GM20000 (cell line): ENCODE data around the gene SFMBT2.
A peak's percentile ranks its signal among the peaks of the same experiment; 100 is the strongest.

ENCODE experiments used
- DNase-seq: peaks from one replicate; pipeline ENCODE4 v3.0.0; 2012; ENCODE audit warnings: low spot score
- TF ChIP-seq, protein P1 (sequence below): IDR thresholded peaks from 2 replicates; pipeline ENCODE4 v1.5.1; 2012; ENCODE audit warnings: mild to moderate bottlenecking, control low read depth; ENCODE audit errors: extremely low read depth, missing control alignments

Gene SFMBT2

DNA sequence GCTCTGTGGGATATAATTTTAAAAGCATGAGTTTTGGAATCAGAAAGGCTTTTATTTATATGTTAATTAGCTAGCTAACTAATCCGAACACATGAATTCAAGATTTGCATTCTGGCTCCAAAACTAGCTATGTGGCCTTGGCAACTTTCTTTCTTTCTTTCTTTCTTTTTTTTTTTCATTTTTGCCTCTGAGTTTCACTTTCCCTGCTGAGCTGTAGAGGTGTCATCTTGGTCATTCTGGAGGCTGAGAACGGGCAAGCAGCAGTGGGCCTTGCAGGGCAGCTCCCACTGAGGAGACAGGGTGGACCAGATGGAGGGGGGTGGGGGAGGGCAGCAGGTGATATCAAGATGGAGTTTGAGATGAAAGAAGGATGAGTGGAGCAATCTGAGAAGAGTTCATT lies 24.8 kb upstream of the SFMBT2 start:
- TF ChIP-seq, protein P1, sequence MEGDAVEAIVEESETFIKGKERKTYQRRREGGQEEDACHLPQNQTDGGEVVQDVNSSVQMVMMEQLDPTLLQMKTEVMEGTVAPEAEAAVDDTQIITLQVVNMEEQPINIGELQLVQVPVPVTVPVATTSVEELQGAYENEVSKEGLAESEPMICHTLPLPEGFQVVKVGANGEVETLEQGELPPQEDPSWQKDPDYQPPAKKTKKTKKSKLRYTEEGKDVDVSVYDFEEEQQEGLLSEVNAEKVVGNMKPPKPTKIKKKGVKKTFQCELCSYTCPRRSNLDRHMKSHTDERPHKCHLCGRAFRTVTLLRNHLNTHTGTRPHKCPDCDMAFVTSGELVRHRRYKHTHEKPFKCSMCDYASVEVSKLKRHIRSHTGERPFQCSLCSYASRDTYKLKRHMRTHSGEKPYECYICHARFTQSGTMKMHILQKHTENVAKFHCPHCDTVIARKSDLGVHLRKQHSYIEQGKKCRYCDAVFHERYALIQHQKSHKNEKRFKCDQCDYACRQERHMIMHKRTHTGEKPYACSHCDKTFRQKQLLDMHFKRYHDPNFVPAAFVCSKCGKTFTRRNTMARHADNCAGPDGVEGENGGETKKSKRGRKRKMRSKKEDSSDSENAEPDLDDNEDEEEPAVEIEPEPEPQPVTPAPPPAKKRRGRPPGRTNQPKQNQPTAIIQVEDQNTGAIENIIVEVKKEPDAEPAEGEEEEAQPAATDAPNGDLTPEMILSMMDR = no peak
- DNase-seq = peak; percentile 42

DNA sequence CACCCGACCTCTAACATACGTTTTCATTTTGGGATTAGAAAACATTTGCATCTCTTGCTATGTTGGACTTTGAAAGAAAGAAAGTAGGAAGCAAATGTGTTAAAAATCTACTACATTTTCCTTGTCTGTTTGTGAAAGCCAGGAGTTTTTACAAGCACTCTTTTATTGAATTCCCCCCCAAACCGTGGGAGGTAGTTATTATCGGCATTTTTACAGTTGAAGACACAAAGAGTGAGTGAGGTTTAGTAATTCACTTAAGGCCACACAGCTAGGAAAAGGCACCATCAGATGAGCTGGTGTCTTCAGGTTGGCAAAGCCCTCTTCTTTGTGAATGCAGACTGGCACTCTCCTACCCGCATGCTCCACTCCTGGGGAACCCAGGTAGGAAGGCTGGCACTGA lies 23.5 kb upstream of the SFMBT2 start:
- TF ChIP-seq, protein P1 = no peak

GRCh38 chr10:7433861-7434260 lies 23.0 kb upstream of the SFMBT2 start:
- TF ChIP-seq, protein P1 = no peak
- no peak for DNase-seq

More for the DNA sequence above, 23.5 kb upstream of the SFMBT2 start:
- DNase-seq = no peak

DNA sequence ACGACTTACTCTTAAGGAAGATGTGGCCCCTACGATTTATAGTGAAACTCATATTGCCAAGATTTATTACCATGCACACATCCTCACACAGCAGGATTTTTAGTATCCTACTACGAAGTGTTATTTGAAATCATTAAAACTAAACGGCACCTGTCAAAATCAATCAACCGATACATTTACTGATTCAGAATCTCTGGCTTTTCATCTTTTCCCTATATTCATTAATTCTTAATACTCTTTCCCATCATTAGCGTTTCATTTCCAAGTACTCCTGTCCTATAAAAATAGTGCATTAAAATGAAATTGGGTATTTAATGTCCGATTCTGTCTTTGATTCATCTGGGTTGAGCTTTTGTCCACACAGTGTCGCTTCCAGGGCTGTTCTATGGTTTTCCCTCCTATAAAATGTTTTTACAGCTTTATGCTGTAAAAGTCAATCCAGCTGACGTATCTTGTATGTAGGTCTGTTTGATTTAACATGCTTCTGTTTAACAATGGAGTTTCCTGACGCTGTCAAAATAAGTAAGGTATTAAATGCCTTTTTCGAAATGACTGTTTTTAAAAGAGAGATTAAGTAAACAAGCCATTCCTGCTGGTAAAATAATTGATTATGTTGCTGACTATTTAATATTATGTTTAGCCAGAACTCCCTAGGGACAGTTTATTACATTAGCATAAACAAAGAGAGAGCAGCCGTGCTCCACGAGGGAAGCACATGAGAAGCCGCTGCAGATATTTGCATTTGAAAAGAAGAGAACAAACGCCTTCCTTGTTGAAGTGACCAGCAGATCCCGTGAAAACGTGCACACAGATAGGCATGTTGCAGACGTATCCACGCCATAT lies 22.3 kb upstream of the SFMBT2 start:
- TF ChIP-seq, protein P1 = no peak
- no peak for DNase-seq

- TF ChIP-seq, protein P1 = no peak
- DNase-seq = no peak
Measured at GRCh38 chr10:7428673-7429350, 18.0 kb upstream of the SFMBT2 start.

GRCh38 chr10:7426349-7426748 lies 15.5 kb upstream of the SFMBT2 start:
- DNase-seq = no peak
- TF ChIP-seq, protein P1 = no peak

DNA sequence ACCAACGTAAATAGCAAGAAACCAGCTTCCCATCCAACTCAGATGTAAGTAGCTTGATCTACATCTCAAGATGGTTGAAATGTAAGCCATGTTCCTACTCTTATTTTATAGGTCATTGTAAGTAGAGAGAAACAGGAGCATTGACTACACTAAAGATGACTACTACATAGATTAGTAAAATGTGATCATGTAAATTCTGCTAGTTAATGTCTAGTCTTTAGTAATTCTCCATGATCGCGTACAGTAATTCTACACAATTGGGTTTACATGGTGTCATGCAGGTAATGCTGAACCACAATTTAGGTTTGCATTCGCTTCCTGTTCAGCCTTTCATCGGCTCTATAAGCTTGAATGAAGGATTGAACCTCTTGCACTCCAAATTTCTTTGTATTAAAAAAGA lies 14.9 kb upstream of the SFMBT2 start:
- no peak for DNase-seq
- TF ChIP-seq, protein P1 = no peak
